GM23338 (cell line): ENCODE measurements around the gene AIG1. TPM values are rescaled to one million over a fixed set of nuclear protein-coding genes. Genes with fewer than 3 reads are reported as not detected.

Source experiments
- ATAC-seq: fragments of 200-7000 bp; cut with Tn5 transposase; 3 replicates; pipeline ENCODE4 v1.9.1; 2020
- DNase-seq: peaks from one replicate; pipeline ENCODE4 v3.0.0-alpha.2; 2015; ENCODE audit warnings: low spot score
- H2AFZ ChIP-seq: fragments of 200-600 bp; sonication (generic); 2 replicates; pipeline ENCODE4 v1.8.0; 2016; ENCODE audit warnings: antibody characterized with exemption, mild to moderate bottlenecking, moderate library complexity
- H3F3A ChIP-seq: fragments of 200-600 bp; sonication (generic); replicated peaks from 2 replicates; pipeline ENCODE4 v1.8.0; 2017; ENCODE audit warnings: antibody characterized with exemption, mixed run types, low read depth
- H3K27ac ChIP-seq: fragments of 200-600 bp; sonication (generic); 2 replicates; pipeline ENCODE4 v1.6.1; 2016; ENCODE audit warnings: low read depth
- H3K27me3 ChIP-seq: fragments of 200-600 bp; sonication (generic); 2 replicates; pipeline ENCODE4 v1.8.0; 2016; ENCODE audit warnings: mild to moderate bottlenecking, mixed run types, moderate library complexity; ENCODE audit not compliant: insufficient read depth
- H3K36me3 ChIP-seq: fragments of 200-600 bp; sonication (generic); 2 replicates; pipeline ENCODE4 v1.8.0; 2016; ENCODE audit warnings: mild to moderate bottlenecking; ENCODE audit not compliant: insufficient read depth
- H3K4me1 ChIP-seq: fragments of 200-600 bp; sonication (generic); 2 replicates; pipeline ENCODE4 v1.8.0; 2016; ENCODE audit warnings: mild to moderate bottlenecking, moderate library complexity; ENCODE audit not compliant: insufficient read depth
- H3K4me2 ChIP-seq: fragments of 200-600 bp; sonication (generic); 2 replicates; pipeline ENCODE4 v1.7.1; 2017; ENCODE audit warnings: mixed run types
- H3K4me3 ChIP-seq: fragments of 200-600 bp; sonication (generic); 2 replicates; pipeline ENCODE4 v1.6.1; 2016; ENCODE audit warnings: mixed run types
- H3K79me2 ChIP-seq: fragments of 200-600 bp; sonication (generic); replicated peaks from 2 replicates; pipeline ENCODE4 v1.8.0; 2017; ENCODE audit warnings: mild to moderate bottlenecking; ENCODE audit not compliant: insufficient read depth
- H3K9me2 ChIP-seq: fragments of 200-600 bp; sonication (generic); 2 replicates; pipeline ENCODE4 v1.8.0; 2017; ENCODE audit not compliant: insufficient read depth
- H4K20me1 ChIP-seq: fragments of 200-600 bp; sonication (generic); replicated peaks from 2 replicates; pipeline ENCODE4 v1.8.0; 2017; ENCODE audit warnings: mild to moderate bottlenecking; ENCODE audit not compliant: insufficient read depth
- H3K27ac Mint-ChIP-seq: 2 replicates; pipeline ENCODE4 v1.8.0; 2020; ENCODE audit warnings: inconsistent platforms, mild to moderate bottlenecking, moderate library complexity, mixed read lengths
- H3K27me3 Mint-ChIP-seq: 3 replicates; pipeline ENCODE4 v1.8.0; 2022; ENCODE audit warnings: low read depth, mild to moderate bottlenecking, moderate library complexity, mixed read lengths, inconsistent platforms; ENCODE audit not compliant: insufficient read depth, poor library complexity
- H3K36me3 Mint-ChIP-seq: 3 replicates; pipeline ENCODE4 v1.8.0; 2021; ENCODE audit warnings: low read depth, mild to moderate bottlenecking, inconsistent platforms, moderate library complexity, mixed read lengths
- H3K4me1 Mint-ChIP-seq: 3 replicates; pipeline ENCODE4 v1.8.0; 2020; ENCODE audit warnings: mild to moderate bottlenecking, inconsistent platforms, mixed read lengths
- H3K4me3 Mint-ChIP-seq: 3 replicates; pipeline ENCODE4 v1.8.0; 2021; ENCODE audit warnings: moderate library complexity, mild to moderate bottlenecking, inconsistent platforms, mixed read lengths
- H3K9me3 Mint-ChIP-seq: 3 replicates; pipeline ENCODE4 v1.8.0; 2020; ENCODE audit warnings: moderate library complexity, mild to moderate bottlenecking, inconsistent platforms, mixed read lengths
- CREB1 ChIP-seq: fragments of 250-450 bp; sonication (Bioruptor Pico); IDR thresholded peaks from 2 replicates; pipeline ENCODE4 v1.5.0; 2020; ENCODE audit warnings: low read depth, mild to moderate bottlenecking, moderate library complexity
- EZH2 ChIP-seq: fragments of 200-600 bp; sonication (generic); IDR thresholded peaks from one replicate; pipeline ENCODE4 v1.8.0; 2017; ENCODE audit warnings: antibody characterized with exemption, mild to moderate bottlenecking, low read depth; ENCODE audit not compliant: unreplicated experiment
- EZH2phosphoT487 ChIP-seq: fragments of 200-600 bp; sonication (generic); IDR thresholded peaks from one replicate; pipeline ENCODE4 v1.8.1; 2018; ENCODE audit warnings: antibody characterized with exemption; ENCODE audit not compliant: unreplicated experiment
- NANOG ChIP-seq: IDR thresholded peaks from 2 replicates; pipeline ENCODE4 v1.6.1; 2016; ENCODE audit warnings: antibody characterized with exemption, borderline replicate concordance
- ZNF114 ChIP-seq: fragments of 250-450 bp; sonication (Bioruptor Pico); IDR thresholded peaks from 2 replicates; pipeline ENCODE4 v1.5.0; 2020; ENCODE audit warnings: mild to moderate bottlenecking, moderate library complexity
- ZNF331 ChIP-seq: fragments of 250-450 bp; sonication (Bioruptor Pico); IDR thresholded peaks from 2 replicates; pipeline ENCODE4 v1.5.0; 2020; ENCODE audit warnings: low read depth, mild to moderate bottlenecking, moderate library complexity
- polyA plus RNA-seq: library from polyadenylated mRNA; unstranded; fragments of >200 nt; fragmentation: Nextera tagmentation; extraction: Ambion mirVana; gene quantifications from 2 replicates; pipeline ENCODE4 v1.2.1, GENCODE V29; 2016
- total RNA-seq: library from RNA; depleted of rRNA; stranded (reverse); fragments of >200 nt; shearing (Covaris generic); gene quantifications from 2 replicates; pipeline ENCODE4 v1.2.3, GENCODE V29; 2014
- TF ChIP-seq, protein P1 (sequence below): IDR thresholded peaks from one replicate; pipeline ENCODE4 v1.6.1; 2018; ENCODE audit warnings: antibody characterized with exemption; ENCODE audit not compliant: unreplicated experiment
- TF ChIP-seq, protein P2 (sequence below): IDR thresholded peaks from 2 replicates; pipeline ENCODE4 v1.6.1; 2016; ENCODE audit warnings: antibody characterized with exemption
- TF ChIP-seq, protein P3 (sequence below), 2 experiments: fragments of 200-600 bp in 1 of 2; sonication (generic) in 1 of 2; conservative IDR thresholded peaks; 2 replicates each; pipeline versions ENCODE4 v1.5.1 to v1.6.1; 2016 to 2017; ENCODE audit warnings: antibody characterized with exemption in 2 of 2, low read depth in 2 of 2, mild to moderate bottlenecking in 2 of 2, moderate library complexity in 1 of 2

The AIG1 gene
- total and polyA plus RNA-seq, 2 experiments from 2014 or later, result 65.2 to 88.4 TPM

DNA sequence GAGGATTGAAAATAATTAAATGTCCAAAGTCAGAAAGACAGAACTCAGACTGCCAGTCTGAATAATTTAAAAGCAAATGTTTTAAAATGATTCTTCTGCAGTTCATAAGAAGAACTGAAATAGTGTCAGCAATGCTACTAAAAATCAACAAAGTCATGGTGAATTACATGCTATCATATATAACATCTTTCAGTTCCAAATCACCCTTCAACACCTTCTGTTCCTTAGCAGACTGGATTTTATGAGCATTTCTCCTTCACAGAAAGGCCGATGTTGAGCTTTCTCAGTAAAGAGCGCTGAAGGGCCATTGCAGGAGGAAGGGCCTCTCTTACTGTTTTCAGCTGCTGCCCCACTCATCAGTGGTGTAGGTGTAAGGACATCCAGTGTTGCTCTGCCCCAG is 63.3 kb downstream of the AIG1 start:
- Histone ChIP-seq H3K27ac (no peak overlapping the region), H3K4me3 (no peak overlapping the region), H3K27me3 (no peaks in the 10 kb centered on the region), H3K9me2 (0 out of 2 replicates have a peak, but pooled peaks cover 7% of the 10 kb centered on the region), H3F3A (no peaks in the 10 kb centered on the region), H3K4me2 (no peak overlapping the region), H4K20me1 (no peaks in the 10 kb centered on the region; the same call in 1 of the 2 replicates), H3K79me2 (no peaks in the 10 kb centered on the region), H2AFZ (no peak overlapping the region), H3K36me3 (peaks cover 21% of the 10 kb centered on the region), H3K4me1 (no peaks in the 10 kb centered on the region)
- TF ChIP-seq, protein P1, sequence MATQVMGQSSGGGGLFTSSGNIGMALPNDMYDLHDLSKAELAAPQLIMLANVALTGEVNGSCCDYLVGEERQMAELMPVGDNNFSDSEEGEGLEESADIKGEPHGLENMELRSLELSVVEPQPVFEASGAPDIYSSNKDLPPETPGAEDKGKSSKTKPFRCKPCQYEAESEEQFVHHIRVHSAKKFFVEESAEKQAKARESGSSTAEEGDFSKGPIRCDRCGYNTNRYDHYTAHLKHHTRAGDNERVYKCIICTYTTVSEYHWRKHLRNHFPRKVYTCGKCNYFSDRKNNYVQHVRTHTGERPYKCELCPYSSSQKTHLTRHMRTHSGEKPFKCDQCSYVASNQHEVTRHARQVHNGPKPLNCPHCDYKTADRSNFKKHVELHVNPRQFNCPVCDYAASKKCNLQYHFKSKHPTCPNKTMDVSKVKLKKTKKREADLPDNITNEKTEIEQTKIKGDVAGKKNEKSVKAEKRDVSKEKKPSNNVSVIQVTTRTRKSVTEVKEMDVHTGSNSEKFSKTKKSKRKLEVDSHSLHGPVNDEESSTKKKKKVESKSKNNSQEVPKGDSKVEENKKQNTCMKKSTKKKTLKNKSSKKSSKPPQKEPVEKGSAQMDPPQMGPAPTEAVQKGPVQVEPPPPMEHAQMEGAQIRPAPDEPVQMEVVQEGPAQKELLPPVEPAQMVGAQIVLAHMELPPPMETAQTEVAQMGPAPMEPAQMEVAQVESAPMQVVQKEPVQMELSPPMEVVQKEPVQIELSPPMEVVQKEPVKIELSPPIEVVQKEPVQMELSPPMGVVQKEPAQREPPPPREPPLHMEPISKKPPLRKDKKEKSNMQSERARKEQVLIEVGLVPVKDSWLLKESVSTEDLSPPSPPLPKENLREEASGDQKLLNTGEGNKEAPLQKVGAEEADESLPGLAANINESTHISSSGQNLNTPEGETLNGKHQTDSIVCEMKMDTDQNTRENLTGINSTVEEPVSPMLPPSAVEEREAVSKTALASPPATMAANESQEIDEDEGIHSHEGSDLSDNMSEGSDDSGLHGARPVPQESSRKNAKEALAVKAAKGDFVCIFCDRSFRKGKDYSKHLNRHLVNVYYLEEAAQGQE, result no peak
- TF ChIP-seq CREB1 (CRISPR knock-in tag) (no peak), ZNF114 (CRISPR knock-in tag) (no peak), EZH2phosphoT487 (no peak)
- TF ChIP-seq, protein P2, sequence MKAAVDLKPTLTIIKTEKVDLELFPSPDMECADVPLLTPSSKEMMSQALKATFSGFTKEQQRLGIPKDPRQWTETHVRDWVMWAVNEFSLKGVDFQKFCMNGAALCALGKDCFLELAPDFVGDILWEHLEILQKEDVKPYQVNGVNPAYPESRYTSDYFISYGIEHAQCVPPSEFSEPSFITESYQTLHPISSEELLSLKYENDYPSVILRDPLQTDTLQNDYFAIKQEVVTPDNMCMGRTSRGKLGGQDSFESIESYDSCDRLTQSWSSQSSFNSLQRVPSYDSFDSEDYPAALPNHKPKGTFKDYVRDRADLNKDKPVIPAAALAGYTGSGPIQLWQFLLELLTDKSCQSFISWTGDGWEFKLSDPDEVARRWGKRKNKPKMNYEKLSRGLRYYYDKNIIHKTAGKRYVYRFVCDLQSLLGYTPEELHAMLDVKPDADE, result no peak
- Mint-ChIP-seq H3K27ac (no peak overlapping the region; the same call in 1 of the 2 replicates), H3K4me3 (no peak overlapping the region), H3K36me3 (peaks cover 40% of the 10 kb centered on the region), H3K4me1 (peaks cover 4% of the 10 kb centered on the region; the same call in 2 of the 3 replicates), H3K9me3 (peaks cover 24% of the 10 kb centered on the region), H3K27me3 (no peaks in the 10 kb centered on the region)
- ATAC-seq (no peak), DNase-seq (no peak)

DNA sequence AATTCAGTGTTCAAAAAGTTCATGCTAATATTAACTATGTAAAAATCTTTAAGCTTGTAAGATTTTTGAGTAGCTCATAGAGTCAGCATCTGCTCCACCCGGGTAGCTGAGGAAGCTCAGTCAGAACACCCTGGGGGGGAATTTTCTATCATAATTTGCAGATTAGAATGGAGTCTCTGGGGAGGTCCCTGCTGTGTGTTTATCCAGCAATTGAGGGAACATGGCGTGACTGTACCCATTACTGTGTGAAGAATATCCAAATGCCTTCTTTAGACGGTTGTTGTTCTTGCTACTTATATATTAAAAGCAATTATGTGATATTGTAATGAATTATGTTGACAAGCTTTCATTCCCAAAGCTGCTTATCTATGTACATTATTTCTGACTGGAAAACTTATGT is 64.8 kb downstream of the AIG1 start:
- Mint-ChIP-seq H3K9me3 (peaks cover 20% of the 10 kb centered on the region), H3K4me3 (no peak overlapping the region), H3K4me1 (peaks cover 4% of the 10 kb centered on the region; the same call in 2 of the 3 replicates), H3K36me3 (peaks cover 36% of the 10 kb centered on the region), H3K27me3 (no peaks in the 10 kb centered on the region), H3K27ac (no peak overlapping the region)
- Histone ChIP-seq H3K79me2 (no peaks in the 10 kb centered on the region), H4K20me1 (no peaks in the 10 kb centered on the region; the same call in 1 of the 2 replicates), H3K9me2 (0 out of 2 replicates have a peak, but pooled peaks cover 7% of the 10 kb centered on the region), H3K4me2 (no peak overlapping the region), H3F3A (no peaks in the 10 kb centered on the region), H3K36me3 (peaks cover 14% of the 10 kb centered on the region), H2AFZ (no peak overlapping the region), H3K4me3 (no peak overlapping the region), H3K4me1 (no peaks in the 10 kb centered on the region), H3K27me3 (no peaks in the 10 kb centered on the region), H3K27ac (no peak overlapping the region)
- ATAC-seq, result no peak
- DNase-seq, result no peak
- TF ChIP-seq EZH2phosphoT487 (no peak), EZH2 (no peak), CREB1 (CRISPR knock-in tag) (no peak), NANOG (no peak), ZNF331 (CRISPR knock-in tag) (no peak)
- TF ChIP-seq, protein P3, sequence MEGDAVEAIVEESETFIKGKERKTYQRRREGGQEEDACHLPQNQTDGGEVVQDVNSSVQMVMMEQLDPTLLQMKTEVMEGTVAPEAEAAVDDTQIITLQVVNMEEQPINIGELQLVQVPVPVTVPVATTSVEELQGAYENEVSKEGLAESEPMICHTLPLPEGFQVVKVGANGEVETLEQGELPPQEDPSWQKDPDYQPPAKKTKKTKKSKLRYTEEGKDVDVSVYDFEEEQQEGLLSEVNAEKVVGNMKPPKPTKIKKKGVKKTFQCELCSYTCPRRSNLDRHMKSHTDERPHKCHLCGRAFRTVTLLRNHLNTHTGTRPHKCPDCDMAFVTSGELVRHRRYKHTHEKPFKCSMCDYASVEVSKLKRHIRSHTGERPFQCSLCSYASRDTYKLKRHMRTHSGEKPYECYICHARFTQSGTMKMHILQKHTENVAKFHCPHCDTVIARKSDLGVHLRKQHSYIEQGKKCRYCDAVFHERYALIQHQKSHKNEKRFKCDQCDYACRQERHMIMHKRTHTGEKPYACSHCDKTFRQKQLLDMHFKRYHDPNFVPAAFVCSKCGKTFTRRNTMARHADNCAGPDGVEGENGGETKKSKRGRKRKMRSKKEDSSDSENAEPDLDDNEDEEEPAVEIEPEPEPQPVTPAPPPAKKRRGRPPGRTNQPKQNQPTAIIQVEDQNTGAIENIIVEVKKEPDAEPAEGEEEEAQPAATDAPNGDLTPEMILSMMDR (conservative IDR thresholded peaks at IDR 0.05; ENCODE audit: low read depth in 2 of 2), result no peak
- TF ChIP-seq, protein P2, result no peak
